ENCODE results near the gene ZNRD2.

Gene ZNRD2

GRCh38 chr11:65613091-65613928, 43.0 kb downstream of the ZNRD2 start:
- ATAC-seq, result peak; percentile 0
- TF ChIP-seq CSDC2 (CRISPR knock-in tag; IDR thresholded peaks at IDR 0.05) (no peak), PPARA (CRISPR knock-in tag; IDR thresholded peaks at IDR 0.05; ENCODE audit: borderline replicate concordance) (no peak), GLIS3 (CRISPR knock-in tag; IDR thresholded peaks at IDR 0.05) (no peak), SNAI2 (CRISPR knock-in tag; IDR thresholded peaks at IDR 0.05) (no peak), RARB (CRISPR knock-in tag; IDR thresholded peaks at IDR 0.05) (no peak), ZFP30 (CRISPR knock-in tag; IDR thresholded peaks at IDR 0.05) (no peak), TOX (CRISPR knock-in tag; IDR thresholded peaks at IDR 0.05; ENCODE audit: borderline replicate concordance) (no peak), OSR1 (CRISPR knock-in tag; IDR thresholded peaks at IDR 0.05) (no peak), ESRRG (CRISPR knock-in tag; IDR thresholded peaks at IDR 0.05) (no peak), ZNF565 (CRISPR knock-in tag; conservative IDR thresholded peaks at IDR 0.05; ENCODE audit: low read depth) (no peak), TCF4 (CRISPR knock-in tag; IDR thresholded peaks at IDR 0.05; ENCODE audit: borderline replicate concordance) (no peak), BACH2 (CRISPR knock-in tag; IDR thresholded peaks at IDR 0.05; ENCODE audit: borderline replicate concordance) (no peak), PATZ1 (CRISPR knock-in tag; IDR thresholded peaks at IDR 0.05; ENCODE audit: borderline replicate concordance) (no peak), CREB5 (CRISPR knock-in tag; IDR thresholded peaks at IDR 0.05; ENCODE audit: low read depth) (no peak), ZNF8 (CRISPR knock-in tag; IDR thresholded peaks at IDR 0.05) (no peak), ZC3H10 (CRISPR knock-in tag; IDR thresholded peaks at IDR 0.05) (no peak)
- TF ChIP-seq, protein P1, sequence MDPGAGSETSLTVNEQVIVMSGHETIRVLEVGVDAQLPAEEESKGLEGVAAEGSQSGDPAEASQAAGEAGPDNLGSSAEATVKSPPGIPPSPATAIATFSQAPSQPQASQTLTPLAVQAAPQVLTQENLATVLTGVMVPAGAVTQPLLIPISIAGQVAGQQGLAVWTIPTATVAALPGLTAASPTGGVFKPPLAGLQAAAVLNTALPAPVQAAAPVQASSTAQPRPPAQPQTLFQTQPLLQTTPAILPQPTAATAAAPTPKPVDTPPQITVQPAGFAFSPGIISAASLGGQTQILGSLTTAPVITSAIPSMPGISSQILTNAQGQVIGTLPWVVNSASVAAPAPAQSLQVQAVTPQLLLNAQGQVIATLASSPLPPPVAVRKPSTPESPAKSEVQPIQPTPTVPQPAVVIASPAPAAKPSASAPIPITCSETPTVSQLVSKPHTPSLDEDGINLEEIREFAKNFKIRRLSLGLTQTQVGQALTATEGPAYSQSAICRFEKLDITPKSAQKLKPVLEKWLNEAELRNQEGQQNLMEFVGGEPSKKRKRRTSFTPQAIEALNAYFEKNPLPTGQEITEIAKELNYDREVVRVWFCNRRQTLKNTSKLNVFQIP (CRISPR knock-in tag; IDR thresholded peaks at IDR 0.05; ENCODE audit: borderline replicate concordance, low read depth), result no peak
- TF ChIP-seq, protein P2, sequence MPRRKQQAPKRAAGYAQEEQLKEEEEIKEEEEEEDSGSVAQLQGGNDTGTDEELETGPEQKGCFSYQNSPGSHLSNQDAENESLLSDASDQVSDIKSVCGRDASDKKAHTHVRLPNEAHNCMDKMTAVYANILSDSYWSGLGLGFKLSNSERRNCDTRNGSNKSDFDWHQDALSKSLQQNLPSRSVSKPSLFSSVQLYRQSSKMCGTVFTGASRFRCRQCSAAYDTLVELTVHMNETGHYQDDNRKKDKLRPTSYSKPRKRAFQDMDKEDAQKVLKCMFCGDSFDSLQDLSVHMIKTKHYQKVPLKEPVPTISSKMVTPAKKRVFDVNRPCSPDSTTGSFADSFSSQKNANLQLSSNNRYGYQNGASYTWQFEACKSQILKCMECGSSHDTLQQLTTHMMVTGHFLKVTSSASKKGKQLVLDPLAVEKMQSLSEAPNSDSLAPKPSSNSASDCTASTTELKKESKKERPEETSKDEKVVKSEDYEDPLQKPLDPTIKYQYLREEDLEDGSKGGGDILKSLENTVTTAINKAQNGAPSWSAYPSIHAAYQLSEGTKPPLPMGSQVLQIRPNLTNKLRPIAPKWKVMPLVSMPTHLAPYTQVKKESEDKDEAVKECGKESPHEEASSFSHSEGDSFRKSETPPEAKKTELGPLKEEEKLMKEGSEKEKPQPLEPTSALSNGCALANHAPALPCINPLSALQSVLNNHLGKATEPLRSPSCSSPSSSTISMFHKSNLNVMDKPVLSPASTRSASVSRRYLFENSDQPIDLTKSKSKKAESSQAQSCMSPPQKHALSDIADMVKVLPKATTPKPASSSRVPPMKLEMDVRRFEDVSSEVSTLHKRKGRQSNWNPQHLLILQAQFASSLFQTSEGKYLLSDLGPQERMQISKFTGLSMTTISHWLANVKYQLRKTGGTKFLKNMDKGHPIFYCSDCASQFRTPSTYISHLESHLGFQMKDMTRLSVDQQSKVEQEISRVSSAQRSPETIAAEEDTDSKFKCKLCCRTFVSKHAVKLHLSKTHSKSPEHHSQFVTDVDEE (CRISPR knock-in tag; IDR thresholded peaks at IDR 0.05), result no peak

- TF ChIP-seq OSR1 (CRISPR knock-in tag; IDR thresholded peaks at IDR 0.05), result no peak
- no peak for TF ChIP-seq ZFP30 (CRISPR knock-in tag; IDR thresholded peaks at IDR 0.05)
- TF ChIP-seq PATZ1 (CRISPR knock-in tag; IDR thresholded peaks at IDR 0.05; ENCODE audit: borderline replicate concordance), result no peak
- no peak for TF ChIP-seq RARB (CRISPR knock-in tag; IDR thresholded peaks at IDR 0.05)
- TF ChIP-seq ISL1 (CRISPR knock-in tag; IDR thresholded peaks at IDR 0.05), result no peak
- no peak for TF ChIP-seq CREB5 (CRISPR knock-in tag; IDR thresholded peaks at IDR 0.05; ENCODE audit: low read depth)
- TF ChIP-seq GLIS3 (CRISPR knock-in tag; IDR thresholded peaks at IDR 0.05), result no peak
- TF ChIP-seq, protein P1 (CRISPR knock-in tag; IDR thresholded peaks at IDR 0.05; ENCODE audit: borderline replicate concordance, low read depth), result no peak
- TF ChIP-seq ZFP3 (CRISPR knock-in tag; IDR thresholded peaks at IDR 0.05), result no peak
- TF ChIP-seq ZC3H10 (CRISPR knock-in tag; IDR thresholded peaks at IDR 0.05), result no peak
- TF ChIP-seq CSDC2 (CRISPR knock-in tag; IDR thresholded peaks at IDR 0.05), result no peak
- ATAC-seq, result peak; percentile 88
These were observed 45.1 kb downstream of the ZNRD2 start, which contains the start of gene PCNX3 for GRCh38 chr11:65615229-65615949. Gene PCNX3, plus strand, starts transcription at chr11:65615776. Its CDS starts 536 bp downstream, at chr11:65616312.
